SK-N-SH (cell line): ENCODE results near the gene MROH2A. TPM values are rescaled to one million over a fixed set of nuclear protein-coding genes. Genes with fewer than 3 reads are reported as not detected.

Experiments used
- CTCF ChIA-PET: fragments of 300-600, 350-600 bp; formaldehyde crosslinking; extraction: SDS; loops from one replicate; lab custom pipeline; 2021; lab: Yijun Ruan, JAX
- POLR2A ChIA-PET: fragments of 350-600 bp; sonication (Branson Sonifier 250); formaldehyde crosslinking; extraction: SDS; loops from one replicate; lab custom pipeline; 2020; ENCODE audit warnings: antibody characterized with exemption, inconsistent platforms; lab: Yijun Ruan, JAX
- DNase-seq: peaks from one replicate; pipeline ENCODE4 v3.0.0; 2012
- H2AFZ ChIP-seq: fragments of 200-600 bp; sonication (generic); 2 replicates; pipeline ENCODE4 v1.8.1; 2016; ENCODE audit warnings: antibody characterized with exemption, mild to moderate bottlenecking, low read depth
- H3F3A ChIP-seq: fragments of 200-600 bp; sonication (generic); replicated peaks from 2 replicates; pipeline ENCODE3; 2016; ENCODE audit warnings: antibody characterized with exemption, mild to moderate bottlenecking; ENCODE audit not compliant: insufficient read depth
- H3K27ac ChIP-seq, 2 experiments: fragments of 200-500 bp in 1 of 2; fragments of 200-600 bp in 1 of 2; sonication (Bioruptor generic) in 1 of 2; sonication (generic), shearing (Covaris generic) in 1 of 2; 2 replicates each; pipeline versions ENCODE4 v1.5.1 to v1.6.1; 2014 to 2016; ENCODE audit warnings: low read depth in 2 of 2, inconsistent platforms in 1 of 2, low read length in 1 of 2, mild to moderate bottlenecking in 1 of 2, mixed read lengths in 1 of 2
- H3K27me3 ChIP-seq: fragments of 200-600 bp; sonication (generic), shearing (Covaris generic); 2 replicates; pipeline ENCODE4 v1.6.1; 2016; ENCODE audit warnings: mixed run types; ENCODE audit not compliant: insufficient read depth
- H3K36me3 ChIP-seq, 2 experiments: fragments of 200-500 bp in 1 of 2; fragments of 200-600 bp in 1 of 2; sonication (Bioruptor generic) in 1 of 2; sonication (generic) in 1 of 2; replicated peaks in 1 of 2; 2 replicates each; pipeline versions ENCODE3 to v1.5.1; 2014 to 2016; ENCODE audit warnings: low read length in 1 of 2, mild to moderate bottlenecking in 1 of 2; ENCODE audit not compliant: insufficient read depth in 2 of 2, control insufficient read depth in 1 of 2
- H3K4me1 ChIP-seq, 2 experiments: fragments of 200-500 bp in 1 of 2; fragments of 200-600 bp in 1 of 2; sonication (Bioruptor generic) in 1 of 2; sonication (generic), shearing (Covaris generic) in 1 of 2; 2 replicates each; pipeline versions ENCODE4 v1.5.1 to v1.6.1; 2014 to 2016; ENCODE audit warnings: low read depth in 1 of 2, low read length in 1 of 2, mixed run types in 1 of 2; ENCODE audit not compliant: insufficient read depth in 2 of 2, control insufficient read depth in 1 of 2
- H3K4me2 ChIP-seq: fragments of 200-600 bp; sonication (generic), shearing (Covaris generic); 2 replicates; pipeline ENCODE4 v1.6.1; 2017; ENCODE audit warnings: mixed run types
- H3K4me3 ChIP-seq, 2 experiments: fragments of 200-500 bp in 1 of 2; fragments of 200-600 bp in 1 of 2; sonication (Bioruptor generic) in 1 of 2; sonication (generic), shearing (Covaris generic) in 1 of 2; 2 replicates each; pipeline versions ENCODE4 v1.5.1 to v1.8.1; 2014 to 2016; ENCODE audit warnings: low read depth in 2 of 2, inconsistent platforms in 1 of 2, low read length in 1 of 2, mild to moderate bottlenecking in 1 of 2, mixed read lengths in 1 of 2, moderate library complexity in 1 of 2
- H3K79me2 ChIP-seq: fragments of 200-600 bp; sonication (generic); 2 replicates; pipeline ENCODE4 v1.8.1; 2017; ENCODE audit warnings: mild to moderate bottlenecking; ENCODE audit not compliant: insufficient read depth
- H3K9ac ChIP-seq: fragments of 200-600 bp; sonication (generic); 2 replicates; pipeline ENCODE4 v1.6.1; 2017; ENCODE audit warnings: mixed run types
- H3K9me2 ChIP-seq: fragments of 200-600 bp; sonication (generic); 2 replicates; pipeline ENCODE4 v1.6.1; 2017; ENCODE audit warnings: mixed run types
- H3K9me3 ChIP-seq: fragments of 200-600 bp; sonication (generic); 2 replicates; pipeline ENCODE4 v1.6.1; 2017; ENCODE audit warnings: mixed run types, mild to moderate bottlenecking, moderate library complexity
- H4K20me1 ChIP-seq: fragments of 200-600 bp; sonication (generic); 2 replicates; pipeline ENCODE4 v1.6.1; 2017; ENCODE audit warnings: mild to moderate bottlenecking, mixed run types; ENCODE audit not compliant: insufficient read depth
- CHD2 ChIP-seq: fragments of 150-350 bp; IDR thresholded peaks from 2 replicates; pipeline ENCODE4 v1.6.1; 2018; ENCODE audit warnings: low read length; ENCODE audit not compliant: partially characterized antibody
- CTCF ChIP-seq: fragments of 200-600 bp; sonication (generic); IDR thresholded peaks from 2 replicates; pipeline ENCODE4 v1.6.1; 2017; ENCODE audit warnings: antibody characterized with exemption, mild to moderate bottlenecking, moderate library complexity
- EP300 ChIP-seq, 2 experiments: IDR thresholded peaks; 2 replicates each; pipeline versions ENCODE4 v1.4.0 to v1.6.1; 2012; ENCODE audit warnings: borderline replicate concordance in 1 of 2, low read depth in 1 of 2, low read length in 1 of 2
- FOXJ3 ChIP-seq: sonication (generic); formaldehyde crosslinking; IDR thresholded peaks from 2 replicates; pipeline ENCODE4 v1.5.1; 2020; ENCODE audit warnings: mild to moderate bottlenecking, missing genetic modification reagents
- FOXM1 ChIP-seq: IDR thresholded peaks from 2 replicates; pipeline ENCODE4 v1.4.0; 2012; ENCODE audit warnings: low read depth, mild to moderate bottlenecking
- GATA2 ChIP-seq: sonication (generic); formaldehyde crosslinking; IDR thresholded peaks from 2 replicates; pipeline ENCODE4 v1.5.0; 2020; ENCODE audit warnings: mild to moderate bottlenecking, missing genetic modification reagents
- MEF2A ChIP-seq: IDR thresholded peaks from 2 replicates; pipeline ENCODE4 v1.4.0; 2012; ENCODE audit warnings: low read depth, borderline replicate concordance
- NRF1 ChIP-seq: IDR thresholded peaks from 2 replicates; pipeline ENCODE4 v1.6.1; 2012; ENCODE audit warnings: low read depth, mild to moderate bottlenecking, low read length
- PBX3 ChIP-seq: IDR thresholded peaks from 2 replicates; pipeline ENCODE4; 2012
- POLR2AphosphoS5 ChIP-seq: IDR thresholded peaks from 2 replicates; pipeline ENCODE4 v1.6.1; 2012; ENCODE audit warnings: low read depth, low read length
- RAD21 ChIP-seq: IDR thresholded peaks from 2 replicates; pipeline ENCODE4 v1.6.1; 2012; ENCODE audit warnings: mild to moderate bottlenecking, low read length
- REST ChIP-seq: IDR thresholded peaks from 2 replicates; pipeline ENCODE4 v1.6.1; 2012; ENCODE audit warnings: mild to moderate bottlenecking, low read depth, low read length, moderate library complexity
- RXRA ChIP-seq: IDR thresholded peaks from 2 replicates; pipeline ENCODE4 v1.4.0; 2012; ENCODE audit warnings: low read depth, mild to moderate bottlenecking, borderline replicate concordance
- SMC3 ChIP-seq: IDR thresholded peaks from 2 replicates; pipeline ENCODE4 v1.6.1; 2012; ENCODE audit warnings: low read depth, low read length, improper control_type of control experiment
- TAF1 ChIP-seq: IDR thresholded peaks from 2 replicates; pipeline ENCODE4 v1.6.1; 2012; ENCODE audit warnings: low read depth, mild to moderate bottlenecking, low read length, moderate library complexity, borderline replicate concordance
- TCF12 ChIP-seq: IDR thresholded peaks from 2 replicates; pipeline ENCODE4 v1.4.0; 2012
- TEAD4 ChIP-seq: IDR thresholded peaks from 2 replicates; pipeline ENCODE4 v1.4.0; 2012; ENCODE audit warnings: mild to moderate bottlenecking, borderline replicate concordance; ENCODE audit not compliant: insufficient read depth
- WGBS: methylation state at CpG from one replicate; pipeline ENCODE4 v1.1.6; 2017; ENCODE audit warnings: low lambda C conversion rate; 5-methylcytosine and 5-hydroxymethylcytosine counted together
- polyA plus RNA-seq, 3 experiments: library from polyadenylated mRNA; depleted of rRNA; stranded (reverse); fragments of >200 nt; gene quantifications; 2 replicates each; pipeline ENCODE4 v1.2.3, GENCODE V29; 2012

Gene MROH2A
- polyA plus RNA-seq, 1 of the 3 experiments (the other 2 are of a cell fraction), result 0.02 TPM

GRCh38 chr2:233791883-233792329, 13.8 kb downstream of the MROH2A start:
- H2AFZ ChIP-seq, result no peak overlapping the region
- no peaks in the 10 kb centered on the region for H3K9me2 ChIP-seq
- no peak overlapping the region for H3K9ac ChIP-seq
- no peak overlapping the region for H3K4me3 ChIP-seq
- H3K4me1 ChIP-seq, result no peaks in the 10 kb centered on the region
- CTCF ChIA-PET, result no interaction called here
- no peaks in the 10 kb centered on the region for H3K36me3 ChIP-seq
- no peak overlapping the region for H3K27ac ChIP-seq
- POLR2A ChIA-PET, result no interaction called here
- H3K4me2 ChIP-seq, result no peak overlapping the region
- TF ChIP-seq TCF12 (no peak), TEAD4 (no peak), RXRA (no peak), MEF2A (no peak), POLR2AphosphoS5 (no peak), CHD2 (no peak), CTCF (no peak), RAD21 (no peak), EP300 (IDR thresholded peaks at IDR 0.05; ENCODE audit: borderline replicate concordance in 1 of 2, low read depth in 1 of 2, low read length in 1 of 2) (no peak), SMC3 (no peak), TAF1 (no peak), FOXJ3 (CRISPR knock-in tag) (no peak)
- no peaks in the 10 kb centered on the region for H3K9me3 ChIP-seq
- 66% methylated on average over 9 of the region's 9 CpGs for WGBS
- no peaks in the 10 kb centered on the region for H3K79me2 ChIP-seq
- H4K20me1 ChIP-seq, result no peaks in the 10 kb centered on the region
- no peaks in the 10 kb centered on the region for H3K27me3 ChIP-seq
- H3F3A ChIP-seq, result no peaks in the 10 kb centered on the region
- no peak for DNase-seq

- H3K79me2 ChIP-seq, result no peaks in the 10 kb centered on the region
- H4K20me1 ChIP-seq, result no peaks in the 10 kb centered on the region
- 83% methylated on average over 7 of the region's 7 CpGs for WGBS
- TF ChIP-seq POLR2AphosphoS5, result no peak
- TF ChIP-seq NRF1, result no peak
- TF ChIP-seq FOXM1, result no peak
- no peak for TF ChIP-seq MEF2A
- TF ChIP-seq RXRA, result no peak
- no peak for TF ChIP-seq REST
- TF ChIP-seq GATA2 (CRISPR knock-in tag), result no peak
- TF ChIP-seq CHD2, result no peak
- no peak for TF ChIP-seq TEAD4
- no peak for TF ChIP-seq PBX3
- no peak overlapping the region for H3K9ac ChIP-seq
- H3F3A ChIP-seq, result no peaks in the 10 kb centered on the region
- POLR2A ChIA-PET, result no interaction called here
- DNase-seq, result no peak
- no peaks in the 10 kb centered on the region for H3K36me3 ChIP-seq
- no peak overlapping the region for H2AFZ ChIP-seq
- CTCF ChIA-PET, result no interaction called here
- H3K9me3 ChIP-seq, result no peaks in the 10 kb centered on the region
- H3K4me1 ChIP-seq, result no peaks in the 10 kb centered on the region
- no peak overlapping the region for H3K4me2 ChIP-seq
- no peak overlapping the region for H3K4me3 ChIP-seq
- no peaks in the 10 kb centered on the region for H3K27me3 ChIP-seq
- no peaks in the 10 kb centered on the region for H3K9me2 ChIP-seq
- H3K27ac ChIP-seq, result no peak overlapping the region
Observed at GRCh38 chr2:233792720-233793119, 14.6 kb downstream of the MROH2A start.
